Transverse colon (tissue), 3 donors: ENCODE measurements around the gene EPB41L1.

Experiments
- POLR2A ChIP-seq: fragments of 450-650 bp; IDR thresholded peaks from one replicate; pipeline ENCODE4 v1.6.1; 2016; ENCODE audit warnings: antibody characterized with exemption, mild to moderate bottlenecking, moderate library complexity
- TF ChIP-seq, protein P1 (sequence below), 5 experiments: fragments of 200-600 bp in 3 of 5; fragments of 450-650 bp in 2 of 5; sonication (generic) in 3 of 5; IDR thresholded peaks; 1 replicate in 2 of 5; 2 replicates in 3 of 5; pipeline ENCODE4 v1.5.1; 2016 to 2017; ENCODE audit warnings: antibody characterized with exemption in 5 of 5, inconsistent platforms in 3 of 5, mild to moderate bottlenecking in 2 of 5, moderate library complexity in 1 of 5

DNA sequence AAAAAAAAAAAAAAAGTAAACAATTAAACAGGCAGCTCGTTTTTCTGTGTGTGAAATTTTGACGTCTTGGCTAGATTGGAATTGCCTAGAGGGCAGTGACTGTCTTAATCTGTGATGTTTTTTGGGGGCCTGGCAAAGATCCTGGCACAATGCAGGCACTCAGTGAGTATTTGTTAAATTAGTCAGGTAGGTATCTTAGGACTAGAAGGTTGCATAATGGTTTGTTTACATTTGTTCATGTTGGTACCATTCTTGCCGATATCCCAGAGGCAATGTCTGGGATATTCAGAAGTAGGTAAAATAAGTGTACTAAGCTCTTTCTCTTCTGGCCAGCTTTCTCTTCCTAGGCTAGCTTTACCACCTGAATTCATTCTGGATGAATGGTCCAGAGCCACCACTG lies 84.2 kb downstream of the EPB41L1 start:
- TF ChIP-seq, protein P1, sequence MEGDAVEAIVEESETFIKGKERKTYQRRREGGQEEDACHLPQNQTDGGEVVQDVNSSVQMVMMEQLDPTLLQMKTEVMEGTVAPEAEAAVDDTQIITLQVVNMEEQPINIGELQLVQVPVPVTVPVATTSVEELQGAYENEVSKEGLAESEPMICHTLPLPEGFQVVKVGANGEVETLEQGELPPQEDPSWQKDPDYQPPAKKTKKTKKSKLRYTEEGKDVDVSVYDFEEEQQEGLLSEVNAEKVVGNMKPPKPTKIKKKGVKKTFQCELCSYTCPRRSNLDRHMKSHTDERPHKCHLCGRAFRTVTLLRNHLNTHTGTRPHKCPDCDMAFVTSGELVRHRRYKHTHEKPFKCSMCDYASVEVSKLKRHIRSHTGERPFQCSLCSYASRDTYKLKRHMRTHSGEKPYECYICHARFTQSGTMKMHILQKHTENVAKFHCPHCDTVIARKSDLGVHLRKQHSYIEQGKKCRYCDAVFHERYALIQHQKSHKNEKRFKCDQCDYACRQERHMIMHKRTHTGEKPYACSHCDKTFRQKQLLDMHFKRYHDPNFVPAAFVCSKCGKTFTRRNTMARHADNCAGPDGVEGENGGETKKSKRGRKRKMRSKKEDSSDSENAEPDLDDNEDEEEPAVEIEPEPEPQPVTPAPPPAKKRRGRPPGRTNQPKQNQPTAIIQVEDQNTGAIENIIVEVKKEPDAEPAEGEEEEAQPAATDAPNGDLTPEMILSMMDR (IDR thresholded peaks at IDR 0.05): no peak
- TF ChIP-seq POLR2A: no peak
